HG03558 (cell line): ENCODE measurements around the gene COX8A.

ENCODE experiments used
- ATAC-seq: cut with Tn5 transposase; IDR thresholded peaks from one replicate; pipeline ENCODE4 v1.9.1; 2021; ENCODE audit warnings: moderate number of reproducible peaks; ENCODE audit not compliant: unreplicated experiment; ENCODE audit errors: extremely low read depth

The COX8A gene

DNA sequence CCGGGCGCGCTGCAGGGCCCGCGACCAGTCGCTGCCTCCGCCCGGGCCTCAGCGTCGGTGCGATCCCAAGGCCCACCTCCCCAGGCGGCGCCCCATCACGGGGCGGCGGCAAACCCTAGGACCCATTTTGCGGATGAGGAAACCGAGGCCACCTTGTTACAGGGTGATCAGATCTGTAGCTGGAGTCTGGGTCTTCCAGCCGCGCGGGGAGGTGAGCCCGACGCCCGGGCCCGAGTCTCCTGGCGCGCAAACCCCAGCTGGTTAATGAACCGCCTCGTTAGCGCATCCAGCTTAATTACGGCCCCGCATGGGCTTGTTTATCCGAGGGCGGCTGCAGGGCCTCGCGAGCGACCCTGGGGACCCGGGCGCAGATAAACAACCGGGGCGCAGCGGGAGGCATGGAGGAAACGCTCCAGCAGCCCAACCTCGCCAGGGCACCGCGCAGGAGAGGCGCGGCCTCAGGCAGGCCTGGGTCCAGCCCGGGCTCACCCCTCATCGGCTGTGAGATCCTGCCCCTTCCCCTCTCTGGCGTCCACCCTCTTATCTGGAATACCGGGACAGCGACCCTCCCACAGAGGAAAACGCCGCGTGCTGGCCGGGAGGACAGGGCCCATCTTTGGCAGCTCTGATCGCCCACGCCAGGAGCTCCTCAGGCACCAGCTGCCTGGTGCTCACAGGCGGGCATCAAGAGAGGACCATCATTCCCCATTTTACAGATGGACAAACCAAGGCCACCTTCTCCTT is 26.5 kb downstream of the COX8A start:
- no peak for ATAC-seq

DNA sequence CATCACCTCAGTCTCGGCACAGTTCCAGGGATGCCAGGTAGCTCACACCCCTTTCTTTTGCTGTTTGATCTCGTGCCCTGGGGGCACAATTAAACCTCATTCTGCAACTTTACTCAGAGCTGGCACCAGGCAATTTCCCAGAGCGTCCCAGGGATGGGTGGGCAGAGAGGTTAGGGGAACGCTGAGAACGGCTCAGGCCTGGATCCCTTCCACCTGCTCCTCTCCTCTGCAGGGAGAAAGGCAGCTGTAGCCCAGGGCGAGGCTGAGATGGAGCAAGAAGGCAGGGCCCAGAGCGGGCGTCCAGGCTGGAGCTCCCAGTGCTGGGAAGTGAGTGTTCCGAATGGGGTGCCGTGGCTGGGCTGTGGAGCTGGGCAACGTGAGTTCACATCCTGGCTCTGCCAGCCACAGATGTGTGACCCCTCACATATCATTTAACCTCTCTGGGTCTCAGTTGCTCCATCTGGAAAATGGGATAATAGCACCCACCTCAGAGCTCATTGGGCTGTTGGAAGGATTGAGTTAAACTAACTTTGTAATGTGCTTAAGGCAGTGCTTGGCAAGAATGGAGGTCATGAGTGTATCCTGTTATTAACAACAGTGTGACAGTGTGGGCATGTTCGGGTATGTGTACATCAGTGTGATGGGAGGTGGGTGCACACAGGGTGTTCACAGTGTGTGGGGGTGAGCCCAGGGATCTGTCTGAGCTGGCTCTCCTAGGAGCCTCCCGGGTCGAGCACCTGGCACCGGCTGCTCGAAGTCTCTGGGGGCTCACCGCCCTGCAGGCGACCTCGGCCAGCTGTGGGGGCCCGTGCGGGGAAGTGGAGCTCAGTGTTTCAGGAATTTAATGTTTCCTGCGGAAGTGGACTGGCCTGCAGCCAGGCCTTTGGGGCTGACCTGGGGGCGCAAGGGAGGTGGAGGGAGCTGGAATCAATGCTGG is 27.3 kb downstream of the COX8A start:
- ATAC-seq: no peak

- ATAC-seq: no peak
Observed at GRCh38 chr11:64003807-64004589, 29.6 kb downstream of the COX8A start.

- no peak for ATAC-seq
Observed at GRCh38 chr11:64004590-64004984, 30.2 kb downstream of the COX8A start.

- no peak for ATAC-seq
Observed at GRCh38 chr11:64005691-64006090, 31.3 kb downstream of the COX8A start.

DNA sequence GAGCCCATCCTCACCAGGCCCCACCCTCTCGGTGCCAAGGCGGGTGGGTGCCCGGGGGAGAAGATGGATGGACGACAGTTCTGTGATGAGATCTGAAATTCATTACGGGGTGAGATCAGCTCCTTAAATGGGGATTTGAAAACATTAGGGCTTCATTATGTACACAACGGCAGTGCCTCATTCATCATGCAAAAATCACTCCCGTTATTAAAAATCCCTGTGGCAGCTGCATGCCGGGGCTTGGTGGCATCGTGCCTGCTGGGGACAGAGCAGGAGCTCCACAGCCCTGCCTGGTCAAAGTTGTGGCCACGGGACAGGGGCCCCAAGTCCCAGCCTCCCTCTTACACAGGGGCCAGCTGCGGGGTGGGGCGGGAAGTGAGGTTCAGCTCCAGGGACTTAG is 32.0 kb downstream of the COX8A start:
- ATAC-seq: no peak

- no peak for ATAC-seq
Observed at GRCh38 chr11:64007160-64007628, 32.8 kb downstream of the COX8A start.

DNA sequence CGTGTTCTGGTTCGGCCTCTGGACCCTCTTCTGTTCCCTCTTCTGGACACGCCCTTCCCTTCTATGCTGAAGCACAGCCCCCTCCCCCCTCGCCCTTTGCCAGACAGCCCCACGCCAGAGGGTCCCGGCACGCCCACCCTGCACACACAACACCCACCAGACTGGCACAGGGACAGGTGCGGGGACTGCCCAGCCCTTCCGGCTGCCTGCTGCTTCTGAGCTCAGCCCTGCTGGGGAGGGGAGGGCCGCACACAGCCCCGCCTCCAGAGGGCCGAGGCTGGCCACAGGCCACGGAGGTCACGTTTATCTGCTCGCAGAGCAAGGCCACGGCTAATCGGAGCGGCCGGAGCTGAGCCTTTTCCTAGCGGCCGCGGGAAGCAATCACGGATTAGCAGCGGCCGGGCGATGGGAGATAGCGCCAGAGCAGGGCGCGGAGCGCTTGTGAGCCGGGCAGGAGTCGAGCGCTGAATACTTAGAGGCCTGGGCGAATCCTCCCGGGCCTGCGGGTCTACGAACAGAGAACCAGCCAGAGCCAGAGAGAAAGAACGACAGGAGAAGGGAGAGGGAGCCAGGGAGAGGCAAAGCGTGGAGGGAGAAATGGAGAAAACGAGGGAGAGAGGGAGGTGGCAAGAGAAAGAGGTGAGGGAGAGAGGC is 33.3 kb downstream of the COX8A start:
- ATAC-seq: no peak

GRCh38 chr11:64008283-64008913 is 34.0 kb downstream of the COX8A start:
- no peak for ATAC-seq

DNA sequence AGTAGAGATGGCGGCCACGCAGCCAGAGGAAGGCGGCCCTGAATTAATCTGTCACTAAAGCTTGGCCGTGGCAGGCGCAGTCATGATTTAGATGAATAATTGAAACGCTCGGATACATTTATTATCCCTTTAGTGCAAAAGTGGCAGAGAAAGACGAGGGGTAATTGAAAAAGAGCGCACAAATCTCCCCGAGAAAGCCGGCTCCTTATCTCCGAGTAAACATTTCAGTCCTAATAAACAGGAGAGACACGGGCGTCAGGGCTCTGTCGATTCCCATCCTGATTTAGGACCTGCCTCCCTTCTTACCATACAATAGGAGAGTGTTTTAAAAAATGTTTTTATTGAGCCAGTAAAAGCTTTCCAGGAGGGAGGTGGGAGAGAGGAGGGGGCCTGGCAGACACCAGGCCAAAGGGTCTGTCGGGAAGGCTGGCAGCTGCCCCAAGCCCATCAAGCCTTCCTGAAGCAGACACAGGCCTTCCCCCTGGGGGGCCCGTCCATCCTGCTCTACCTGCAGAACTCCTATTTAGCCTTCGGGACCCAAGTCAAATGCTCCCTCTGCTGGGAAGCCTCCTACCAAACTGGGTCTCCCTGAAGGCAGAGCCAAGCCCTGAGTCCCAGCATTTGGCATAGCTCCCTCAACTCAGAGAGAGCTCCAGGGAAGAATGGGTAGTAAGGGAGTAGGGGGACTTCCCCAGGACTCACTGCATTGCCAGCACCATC is 34.7 kb downstream of the COX8A start:
- no peak for ATAC-seq

DNA sequence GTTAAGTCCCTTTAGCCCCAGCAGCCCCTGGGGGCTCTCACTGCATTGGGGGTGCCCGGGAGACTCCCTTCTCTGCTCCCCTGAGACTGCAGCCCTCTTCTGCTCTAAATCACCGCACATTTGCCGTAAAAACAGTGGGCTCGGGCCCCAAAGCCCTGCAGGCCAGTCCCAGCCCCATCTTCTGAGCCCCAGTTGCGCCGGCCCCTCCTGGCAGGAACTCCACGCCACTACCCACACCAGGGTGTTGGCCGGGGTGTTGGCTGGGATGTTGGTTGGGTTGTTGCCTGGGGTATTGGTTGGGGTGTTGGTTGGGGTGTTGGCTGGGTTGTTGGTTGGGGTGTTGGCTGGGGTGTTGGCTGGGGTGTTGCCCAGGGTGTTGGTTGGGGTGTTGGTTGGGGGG is 35.3 kb downstream of the COX8A start:
- no peak for ATAC-seq

- ATAC-seq: no peak
Observed at GRCh38 chr11:64010783-64011182, 36.4 kb downstream of the COX8A start.

DNA sequence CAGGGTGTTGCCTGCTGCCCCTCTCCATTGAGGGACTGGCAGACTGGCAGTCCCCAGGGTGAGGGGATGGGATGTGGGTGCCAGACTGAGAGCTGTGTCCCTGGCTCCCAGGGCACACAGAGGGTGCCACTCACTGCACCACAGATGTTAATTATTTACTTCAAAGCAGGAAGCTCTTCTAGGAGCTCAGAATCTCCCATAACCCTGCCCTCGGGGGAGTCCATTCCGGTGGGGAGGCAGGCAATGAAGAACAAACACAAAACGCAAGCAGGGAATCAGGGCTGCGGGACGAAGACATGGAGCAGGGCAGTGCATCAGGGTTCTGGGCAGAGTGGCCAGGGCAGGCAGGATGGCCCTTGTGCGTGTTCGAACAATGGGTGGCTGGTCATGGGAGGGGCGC is 37.0 kb downstream of the COX8A start:
- no peak for ATAC-seq

- no peak for ATAC-seq
Observed at GRCh38 chr11:64013141-64013896, 38.9 kb downstream of the COX8A start.

- no peak for ATAC-seq
Observed at GRCh38 chr11:64014356-64014755, 39.9 kb downstream of the COX8A start.

- no peak for ATAC-seq
Observed at GRCh38 chr11:64015510-64015909, 41.1 kb downstream of the COX8A start.

DNA sequence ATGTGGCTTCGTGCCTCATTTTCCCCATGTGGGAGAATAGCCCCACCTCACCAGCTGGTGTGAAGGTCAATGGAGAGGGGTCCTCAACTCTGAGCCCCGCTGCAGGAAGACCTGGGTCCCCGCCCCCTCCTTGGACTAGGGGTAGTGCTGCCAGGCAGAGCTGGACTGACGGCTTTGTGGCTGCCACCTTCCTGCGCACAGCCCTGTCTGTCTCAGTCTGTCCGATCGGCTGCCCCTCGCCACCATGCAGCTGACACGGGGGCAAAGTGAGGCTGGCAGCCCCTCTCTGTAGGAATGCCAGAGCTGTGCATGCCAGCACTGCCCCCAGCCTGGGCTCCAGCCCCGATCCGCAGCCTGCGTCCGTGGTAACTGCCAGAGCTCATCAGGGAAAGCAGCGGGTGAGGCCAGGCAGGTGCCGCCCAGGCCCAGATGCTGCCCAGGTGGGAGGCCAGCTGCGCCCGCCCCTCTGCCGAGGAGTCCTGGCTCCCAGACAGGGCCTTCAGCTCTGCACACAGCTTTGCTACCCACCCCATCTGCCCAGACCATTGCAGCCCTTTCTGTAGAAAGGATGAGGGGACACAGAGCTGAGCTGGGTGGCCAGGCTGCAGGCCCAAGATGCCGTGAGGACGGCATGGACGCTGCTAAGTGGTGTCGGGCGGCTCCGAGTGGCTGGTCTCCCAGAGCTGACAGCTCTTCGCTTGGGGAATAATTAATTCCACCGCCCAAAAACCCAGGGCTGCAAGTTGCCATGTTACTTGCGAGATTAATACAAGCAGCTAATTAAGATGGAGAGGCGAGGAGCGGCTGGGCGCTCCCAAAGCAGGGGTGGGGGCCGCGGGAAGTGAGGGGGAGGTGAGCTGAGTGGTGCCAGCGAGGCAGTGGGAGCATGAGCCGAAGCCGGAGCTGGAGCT is 41.8 kb downstream of the COX8A start:
- no peak for ATAC-seq

DNA sequence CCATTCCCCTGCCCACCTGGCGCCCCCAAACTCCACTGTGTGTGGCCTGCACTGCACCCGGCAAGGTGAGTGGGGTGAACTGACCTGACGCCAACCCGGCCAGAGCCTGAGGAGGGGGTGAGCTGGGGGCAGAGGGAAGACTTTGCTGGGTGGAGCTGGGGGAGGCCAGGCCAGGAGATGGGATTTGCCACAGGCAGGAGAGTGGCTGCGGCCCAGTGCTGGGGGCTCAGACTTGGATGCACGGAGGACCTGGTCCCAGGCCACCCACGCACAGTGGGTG is 43.5 kb downstream of the COX8A start:
- no peak for ATAC-seq
